ENCODE measurements around the gene TMEM244.

DNA sequence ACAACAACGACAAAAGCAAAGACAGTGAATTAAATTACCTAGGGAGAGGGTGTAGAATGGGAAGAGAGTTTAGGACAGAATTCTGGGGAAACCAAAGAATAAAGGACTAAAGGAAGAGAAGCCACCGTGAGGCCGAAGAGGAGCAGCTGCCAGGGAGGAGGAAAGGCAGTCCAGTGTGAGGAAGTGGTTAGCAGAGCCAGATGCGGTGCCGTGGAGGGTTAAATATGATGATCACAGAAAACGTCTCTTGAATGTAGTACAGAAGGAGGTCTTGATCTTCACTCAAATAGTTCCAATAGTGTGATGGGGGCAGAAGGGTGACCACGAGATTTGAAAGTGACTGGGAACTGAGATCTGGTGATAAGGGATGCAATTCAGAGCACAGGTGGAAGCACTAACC is 67.7 kb downstream of the TMEM244 start:
- TF ChIP-seq, protein P1, sequence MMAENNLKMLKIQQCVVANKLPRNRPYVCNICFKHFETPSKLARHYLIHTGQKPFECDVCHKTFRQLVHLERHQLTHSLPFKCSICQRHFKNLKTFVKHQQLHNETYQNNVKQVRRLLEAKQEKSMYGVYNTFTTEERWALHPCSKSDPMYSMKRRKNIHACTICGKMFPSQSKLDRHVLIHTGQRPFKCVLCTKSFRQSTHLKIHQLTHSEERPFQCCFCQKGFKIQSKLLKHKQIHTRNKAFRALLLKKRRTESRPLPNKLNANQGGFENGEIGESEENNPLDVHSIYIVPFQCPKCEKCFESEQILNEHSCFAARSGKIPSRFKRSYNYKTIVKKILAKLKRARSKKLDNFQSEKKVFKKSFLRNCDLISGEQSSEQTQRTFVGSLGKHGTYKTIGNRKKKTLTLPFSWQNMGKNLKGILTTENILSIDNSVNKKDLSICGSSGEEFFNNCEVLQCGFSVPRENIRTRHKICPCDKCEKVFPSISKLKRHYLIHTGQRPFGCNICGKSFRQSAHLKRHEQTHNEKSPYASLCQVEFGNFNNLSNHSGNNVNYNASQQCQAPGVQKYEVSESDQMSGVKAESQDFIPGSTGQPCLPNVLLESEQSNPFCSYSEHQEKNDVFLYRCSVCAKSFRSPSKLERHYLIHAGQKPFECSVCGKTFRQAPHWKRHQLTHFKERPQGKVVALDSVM (CRISPR knock-in tag; IDR thresholded peaks at IDR 0.05), result no peak
- no peak for TF ChIP-seq ZSCAN30 (CRISPR knock-in tag; IDR thresholded peaks at IDR 0.05)
- TF ChIP-seq KDM6A (CRISPR knock-in tag; IDR thresholded peaks at IDR 0.05; ENCODE audit: low read depth), result no peak
- TF ChIP-seq TCF12 (IDR thresholded peaks at IDR 0.05), result no peak
- no peak for TF ChIP-seq TCF12 (CRISPR knock-in tag; IDR thresholded peaks at IDR 0.05)
- no peak for TF ChIP-seq ZNF563 (CRISPR knock-in tag; IDR thresholded peaks at IDR 0.05)
